ENCODE measurements around the gene CHRNB2. TPM values are rescaled to one million over a fixed set of nuclear protein-coding genes. Genes with fewer than 3 reads are reported as not detected.

CHRNB2 gene
- total RNA-seq, 1 donor from 2014 or later, result 0.11 TPM

- no peak for TF ChIP-seq CTCF (IDR thresholded peaks at IDR 0.05)
- no peak for TF ChIP-seq EZH2 (IDR thresholded peaks at IDR 0.05)
- TF ChIP-seq EZH2phosphoT487 (IDR thresholded peaks at IDR 0.05), result no peak
- H3K27me3 Mint-ChIP-seq (ENCODE audit: insufficient read depth, low read depth), result no peaks in the 10 kb centered on the region
- Histone ChIP-seq H3K4me3 (no peak overlapping the region), H4K20me1 (ENCODE audit: low read depth) (no peaks in the 10 kb centered on the region), H3K27ac (no peak overlapping the region), H3K9me3 (ENCODE audit: low read depth) (no peaks in the 10 kb centered on the region), H3K79me2 (ENCODE audit: low read depth) (no peaks in the 10 kb centered on the region), H3K4me1 (no peaks in the 10 kb centered on the region), H3F3A (ENCODE audit: low read depth) (no peaks in the 10 kb centered on the region), H3K27me3 (no peaks in the 10 kb centered on the region), H2AFZ (replicated peaks) (no peak overlapping the region), H3K36me3 (no peaks in the 10 kb centered on the region), H3K9ac (no peak overlapping the region), H3K4me2 (no peak overlapping the region)
- DNase-seq (ENCODE audit: low spot score), result no peak
- no peak overlapping the region for H3K4me3 Mint-ChIP-seq
- H3K36me3 Mint-ChIP-seq, result peaks cover 41% of the 10 kb centered on the region
- no peak overlapping the region for H3K27ac Mint-ChIP-seq
- no peaks in the 10 kb centered on the region for H3K4me1 Mint-ChIP-seq
- no peaks in the 10 kb centered on the region for H3K9me3 Mint-ChIP-seq
Measured at GRCh38 chr1:154593390-154593789, 25.8 kb downstream of the CHRNB2 start.

GRCh38 chr1:154594811-154595210 lies 27.2 kb downstream of the CHRNB2 start:
- no peak for DNase-seq (ENCODE audit: low spot score)

GRCh38 chr1:154595621-154596020 lies 28.0 kb downstream of the CHRNB2 start:
- Mint-ChIP-seq H3K27ac (no peak overlapping the region), H3K9me3 (no peaks in the 10 kb centered on the region), H3K36me3 (peaks cover 38% of the 10 kb centered on the region), H3K4me1 (no peaks in the 10 kb centered on the region), H3K4me3 (no peak overlapping the region), H3K27me3 (ENCODE audit: insufficient read depth, low read depth) (peaks cover under 1% of the 10 kb centered on the region)
- Histone ChIP-seq H3K9ac (no peak overlapping the region), H3K9me3 (ENCODE audit: low read depth) (no peaks in the 10 kb centered on the region), H3K4me3 (no peak overlapping the region), H3K27me3 (no peaks in the 10 kb centered on the region), H2AFZ (replicated peaks) (no peak overlapping the region), H3K27ac (no peak overlapping the region), H3K4me2 (no peak overlapping the region), H3K4me1 (no peaks in the 10 kb centered on the region), H3K36me3 (no peaks in the 10 kb centered on the region), H3F3A (ENCODE audit: low read depth) (no peaks in the 10 kb centered on the region), H3K79me2 (ENCODE audit: low read depth) (peaks cover 19% of the 10 kb centered on the region), H4K20me1 (ENCODE audit: low read depth) (peaks cover 22% of the 10 kb centered on the region)
- no peak for TF ChIP-seq CTCF (IDR thresholded peaks at IDR 0.05)
- DNase-seq (ENCODE audit: low spot score), result no peak

More at GRCh38 chr1:154594811-154595210, 27.2 kb downstream of the CHRNB2 start:
- no peaks in the 10 kb centered on the region for H3K4me1 ChIP-seq
- H3F3A ChIP-seq (ENCODE audit: low read depth), result no peaks in the 10 kb centered on the region
- no peak overlapping the region for H3K4me3 Mint-ChIP-seq
- no peak overlapping the region for H3K9ac ChIP-seq
- no peak overlapping the region for H3K4me3 ChIP-seq
- no peak for TF ChIP-seq EZH2 (IDR thresholded peaks at IDR 0.05)
- no peak for TF ChIP-seq EZH2phosphoT487 (IDR thresholded peaks at IDR 0.05)
- TF ChIP-seq CTCF (IDR thresholded peaks at IDR 0.05), result no peak
- H3K4me2 ChIP-seq, result no peak overlapping the region
- H3K27ac Mint-ChIP-seq, result no peak overlapping the region
- H3K27me3 ChIP-seq, result no peaks in the 10 kb centered on the region
- no peaks in the 10 kb centered on the region for H3K36me3 ChIP-seq
- no peaks in the 10 kb centered on the region for H3K9me3 Mint-ChIP-seq
- peaks cover 11% of the 10 kb centered on the region for H3K79me2 ChIP-seq (ENCODE audit: low read depth)
- no peaks in the 10 kb centered on the region for H3K4me1 Mint-ChIP-seq
- no peak overlapping the region for H2AFZ ChIP-seq (replicated peaks)
- H3K27me3 Mint-ChIP-seq (ENCODE audit: insufficient read depth, low read depth), result no peaks in the 10 kb centered on the region
- no peaks in the 10 kb centered on the region for H3K9me3 ChIP-seq (ENCODE audit: low read depth)
- H3K36me3 Mint-ChIP-seq, result peaks cover 39% of the 10 kb centered on the region
- H3K27ac ChIP-seq, result no peak overlapping the region
- H4K20me1 ChIP-seq (ENCODE audit: low read depth), result peaks cover 14% of the 10 kb centered on the region

Data from neural progenitor cell (in vitro differentiated cells).